ENCODE results near the gene CCDC30.

The CCDC30 gene

GRCh38 chr1:42692461-42692860, 229.4 kb downstream of the CCDC30 start:
- no peak for DNase-seq (ENCODE audit: low spot score)

DNA sequence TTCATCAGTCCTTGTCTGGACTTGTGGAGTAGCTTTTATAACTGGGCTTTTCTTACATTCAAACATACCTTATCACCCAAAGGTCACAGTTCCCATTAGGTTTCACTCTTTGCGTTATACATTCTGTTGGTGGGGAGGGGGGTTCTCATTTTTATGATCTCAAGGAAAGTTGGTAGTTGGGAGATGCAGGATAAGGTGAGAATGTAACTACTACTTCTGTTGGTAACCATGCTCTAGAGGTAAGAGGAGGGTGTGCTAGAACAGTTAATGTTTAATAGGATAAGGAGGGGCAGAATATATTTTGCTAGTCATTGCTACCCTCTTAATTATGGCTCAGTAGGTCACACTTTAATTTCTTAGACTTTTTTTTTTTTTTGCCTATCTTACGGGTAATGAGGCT, 229.8 kb downstream of the CCDC30 start:
- no peak for DNase-seq (ENCODE audit: low spot score)

- no peak for DNase-seq (ENCODE audit: low spot score)
Measured at GRCh38 chr1:42698081-42698813, 235.2 kb downstream of the CCDC30 start.

- DNase-seq (ENCODE audit: low spot score): no peak
Measured at GRCh38 chr1:42700006-42700405, 236.9 kb downstream of the CCDC30 start.

DNA sequence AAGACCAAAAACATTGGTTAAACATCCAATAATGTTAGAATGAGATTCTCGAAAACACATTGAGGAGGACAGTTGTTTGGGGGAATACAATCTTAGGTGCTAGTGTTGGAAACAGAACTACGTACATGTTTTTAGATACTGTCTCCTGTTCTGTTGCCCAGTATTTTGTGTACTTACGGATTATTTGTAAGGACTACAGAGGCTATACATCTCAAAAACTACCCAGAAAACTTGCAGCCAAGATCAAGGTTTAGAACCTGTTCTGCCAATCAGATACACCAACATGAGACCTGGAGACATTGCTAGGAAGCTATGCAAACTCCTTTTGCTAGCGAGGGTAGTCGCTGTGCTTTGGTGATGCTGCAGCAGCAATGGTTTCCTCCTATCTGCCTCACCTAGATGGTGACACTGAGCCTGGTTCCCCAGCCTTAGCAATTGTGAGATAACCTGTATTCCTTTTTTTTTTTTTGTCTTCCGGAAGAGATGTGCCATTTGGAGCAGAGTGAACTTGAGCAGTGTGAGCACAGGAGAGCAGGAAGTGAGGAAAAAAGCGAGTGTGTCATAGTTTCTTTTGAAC, 240.9 kb downstream of the CCDC30 start:
- DNase-seq (ENCODE audit: low spot score): no peak

All from CD4-positive, alpha-beta T cell treated with Interleukin-6 at 100 ng/mL for 8 hours (primary cell).